Endothelial cell of umbilical vein (primary cell): ENCODE data around the gene HERC5. TPM values are rescaled to one million over a fixed set of nuclear protein-coding genes. Genes with fewer than 3 reads are reported as not detected.
A peak's percentile ranks its signal among the peaks of the same experiment; 100 is the strongest.

Experiments used
- BruUV-seq: library from RNA; stranded (reverse); fragments of 400-500 nt; replicated peaks from 2 replicates; lab custom pipeline; 2021; lab: Mats Ljungman, UMichigan
- CTCF ChIA-PET: fragments of 300-600, 350-600 bp; sonication (Branson Sonifier 250); formaldehyde crosslinking; loops from one replicate; lab custom pipeline; 2021; ENCODE audit warnings: antibody characterized with exemption, inconsistent platforms; lab: Charles Lee
- POLR2A ChIA-PET: fragments of 300-600, 350-600 bp; sonication (Branson Sonifier 250); formaldehyde crosslinking; loops from one replicate; lab custom pipeline; 2021; ENCODE audit warnings: antibody characterized with exemption, inconsistent platforms; lab: Charles Lee
- DNase-seq: peaks from one replicate; pipeline ENCODE4 v3.0.0-alpha.2; 2011; ENCODE audit warnings: low read depth, low spot score
- FAIRE-seq: peaks from 2 replicates; lab custom pipeline; 2011; peaks lifted over from hg19 to GRCh38; lab: Jason Lieb, UNC
- H2AFZ ChIP-seq: 2 replicates; pipeline ENCODE4 v1.6.0; 2012; ENCODE audit warnings: low read depth, low read length, control low read depth, inconsistent platforms
- H3K27ac ChIP-seq: 2 replicates; pipeline ENCODE4 v1.5.1; 2011; ENCODE audit warnings: low read depth, mild to moderate bottlenecking, control low read depth, low read length, moderate library complexity; ENCODE audit not compliant: insufficient read depth
- H3K27me3 ChIP-seq, 2 experiments: 2 replicates each; pipeline versions ENCODE4 v1.6.0 to v1.6.1; 2011; ENCODE audit warnings: low read length in 2 of 2, mixed read lengths in 1 of 2; ENCODE audit not compliant: control insufficient read depth in 2 of 2, insufficient read depth in 2 of 2
- H3K36me3 ChIP-seq, 2 experiments: 2 replicates in 1 of 2; 3 replicates in 1 of 2; pipeline ENCODE4 v1.5.1; 2011; ENCODE audit warnings: low read length in 2 of 2, mild to moderate bottlenecking in 1 of 2, moderate library complexity in 1 of 2; ENCODE audit not compliant: control insufficient read depth in 2 of 2, insufficient read depth in 2 of 2; ENCODE audit errors: extremely low read depth in 1 of 2
- H3K4me1 ChIP-seq: 3 replicates; pipeline ENCODE4 v1.5.1; 2011; ENCODE audit warnings: mild to moderate bottlenecking, low read length; ENCODE audit not compliant: control insufficient read depth, insufficient read depth; ENCODE audit errors: extremely low read depth
- H3K4me2 ChIP-seq: 2 replicates; pipeline ENCODE4 v1.6.1; 2011; ENCODE audit warnings: low read length, control low read depth, mixed read lengths; ENCODE audit not compliant: insufficient read depth
- H3K4me3 ChIP-seq, 3 experiments: fragments of 200-600 bp in 1 of 3; sonication (generic), shearing (Covaris generic) in 1 of 3; replicated peaks in 1 of 3; 2 replicates each; pipeline ENCODE4 v1.5.1; 2011 to 2016; ENCODE audit warnings: control low read depth in 3 of 3, low read length in 3 of 3, mild to moderate bottlenecking in 2 of 3, inconsistent platforms in 1 of 3, low read depth in 1 of 3, moderate library complexity in 1 of 3; ENCODE audit not compliant: insufficient read depth in 1 of 3
- H3K79me2 ChIP-seq: 2 replicates; pipeline ENCODE4 v1.6.0; 2012; ENCODE audit warnings: low read length, inconsistent platforms; ENCODE audit not compliant: control insufficient read depth, insufficient read depth
- H3K9ac ChIP-seq: replicated peaks from 2 replicates; pipeline ENCODE3; 2011; ENCODE audit warnings: low read length, control low read depth; ENCODE audit not compliant: insufficient read depth; ENCODE audit errors: extremely low read depth
- H3K9me1 ChIP-seq: replicated peaks from 3 replicates; pipeline ENCODE4 v1.6.0; 2011; ENCODE audit warnings: mild to moderate bottlenecking, low read length; ENCODE audit not compliant: control insufficient read depth, insufficient read depth; ENCODE audit errors: extremely low read depth
- H3K9me3 ChIP-seq: replicated peaks from 2 replicates; pipeline ENCODE4 v1.5.1; 2012; ENCODE audit warnings: low read length, inconsistent platforms; ENCODE audit not compliant: control insufficient read depth, insufficient read depth
- H4K20me1 ChIP-seq: replicated peaks from 2 replicates; pipeline ENCODE3; 2011; ENCODE audit warnings: mild to moderate bottlenecking, low read length; ENCODE audit not compliant: control insufficient read depth, insufficient read depth; ENCODE audit errors: extremely low read depth
- CTCF ChIP-seq, 2 donors: IDR thresholded peaks; 1 replicate in 1 of 2; 2 replicates in 1 of 2; pipeline ENCODE4 v1.5.1; 2011; ENCODE audit warnings: low read length in 2 of 2, mild to moderate bottlenecking in 2 of 2, moderate library complexity in 2 of 2, control low read depth in 1 of 2, inconsistent platforms in 1 of 2, low read depth in 1 of 2; ENCODE audit not compliant: insufficient read depth in 1 of 2; ENCODE audit errors: extremely low read depth in 1 of 2
- EZH2 ChIP-seq: IDR thresholded peaks from 2 replicates; pipeline ENCODE4 v1.6.1; 2012; ENCODE audit warnings: borderline replicate concordance, low read depth, mild to moderate bottlenecking, moderate library complexity, low read length, inconsistent platforms; ENCODE audit not compliant: severe bottlenecking
- FOS ChIP-seq: IDR thresholded peaks from 2 replicates; pipeline ENCODE4 v1.6.1; 2011; ENCODE audit warnings: mild to moderate bottlenecking, low read length, moderate library complexity, borderline replicate concordance; ENCODE audit not compliant: insufficient read depth
- GATA2 ChIP-seq: IDR thresholded peaks from 2 replicates; pipeline ENCODE4 v1.7.0; 2011; ENCODE audit warnings: low read depth, mild to moderate bottlenecking, moderate library complexity, mixed read lengths, low read length; ENCODE audit not compliant: insufficient read length, insufficient read depth
- JUN ChIP-seq: IDR thresholded peaks from 2 replicates; pipeline ENCODE4 v1.6.1; 2011; ENCODE audit warnings: borderline replicate concordance, low read depth; ENCODE audit not compliant: insufficient read length, insufficient read depth
- MAX ChIP-seq: IDR thresholded peaks from 2 replicates; pipeline ENCODE4 v1.6.1; 2011; ENCODE audit not compliant: insufficient read depth, insufficient read length
- MYC ChIP-seq: IDR thresholded peaks from one replicate; pipeline ENCODE4 v1.6.1; 2011; ENCODE audit warnings: mild to moderate bottlenecking, low read depth, low read length
- POLR2A ChIP-seq: IDR thresholded peaks from 2 replicates; pipeline ENCODE4 v1.6.1; 2012; ENCODE audit warnings: low read depth, mild to moderate bottlenecking, control low read depth, low read length
- POLR2AphosphoS5 ChIP-seq: IDR thresholded peaks from 2 replicates; pipeline ENCODE4 v1.6.1; 2012; ENCODE audit warnings: low read depth, mild to moderate bottlenecking, control low read depth, low read length, moderate library complexity; ENCODE audit not compliant: insufficient read depth
- dilution Hi-C: fragments of 300-500 bp; cut with MboI; formaldehyde crosslinking; loops from one replicate; pipeline ENCODE4 v1.15.0; 2019; ENCODE audit warnings: low sequenced_read_pairs; ENCODE audit not compliant: extremely low pct_ligation_motif_present
- intact Hi-C: fragments of 100-400 bp; cut with micrococcal nuclease; formaldehyde crosslinking; loops from one replicate; pipeline ENCODE4 v1.10.0; 2022
- polyA plus RNA-seq, 4 experiments: library from polyadenylated mRNA; depleted of rRNA in 3 of 4; stranded (reverse) in 3 of 4; unstranded in 1 of 4; fragments of >200 nt; gene quantifications; 2 replicates each; pipeline versions ENCODE4 v1.2.1 to v1.2.3, GENCODE V29; 2011 to 2012; ENCODE audit warnings: missing spikeins in 1 of 4
- total RNA-seq: library from RNA; stranded (reverse); gene quantifications from 2 replicates; pipeline ENCODE4 v1.2.3, GENCODE V29; 2021

The HERC5 gene
- total and polyA plus RNA-seq, 2 donors (not counting 3 experiments of a cell fraction or from before 2014, with no cell fraction given) = 0.19 to 0.91 TPM

- intact Hi-C loops = loop anchor here (5.0 to 10.0 kb wide), 4 partner anchors 137 to 803 kb away; partner anchors contain the start of genes DMP1 and HERC3
- CTCF ChIA-PET = interaction anchor here (0.6 to 2.3 kb wide), 2 partner anchors 52 to 174 kb away, joined by 3 to 17 read pairs; partner anchors contain the start of gene PPM1K
Measured at GRCh38 chr4:88458104-88458740, 1.3 kb downstream of the HERC5 start.

More at GRCh38 chr4:88458104-88458740, 1.3 kb downstream of the HERC5 start:
- no peaks in the 10 kb centered on the region for H3K9me1 ChIP-seq
- H3K9ac ChIP-seq = no peak overlapping the region
- BruUV-seq = no TSS peak
- H2AFZ ChIP-seq = no peak overlapping the region
- H3K4me3 ChIP-seq = no peak overlapping the region
- no peaks in the 10 kb centered on the region for H3K79me2 ChIP-seq
- no peaks in the 10 kb centered on the region for H4K20me1 ChIP-seq
- H3K27ac ChIP-seq = no peak overlapping the region
- no peaks in the 10 kb centered on the region for H3K9me3 ChIP-seq
- POLR2A ChIA-PET = no interaction called here
- TF ChIP-seq MYC (no peak), POLR2AphosphoS5 (no peak), EZH2 (no peak), POLR2A (no peak), GATA2 (no peak), MAX (no peak), FOS (no peak), CTCF (IDR thresholded peaks at IDR 0.05; ENCODE audit: extremely low read depth in 1 of 2, insufficient read depth in 1 of 2, low read depth in 1 of 2, low read length in 2 of 2) (no peak), JUN (no peak)
- no peaks in the 10 kb centered on the region for H3K36me3 ChIP-seq
- no peak for DNase-seq
- no peaks in the 10 kb centered on the region for H3K4me1 ChIP-seq
- H3K4me2 ChIP-seq = peak overlapping the region; percentile 2
- dilution Hi-C loops = no loop called here
- peaks cover 8 to 28% of the 10 kb centered on the region in 2 experiments for H3K27me3 ChIP-seq
- FAIRE-seq = no peak
